Kidney epithelial cell (primary cell): Measurements from ENCODE around the gene OPN1MW3. TPM values are rescaled to one million over a fixed set of nuclear protein-coding genes. Genes with fewer than 3 reads are reported as not detected.
"Not testable (repeated sequence)": the region's sequence is repeated elsewhere in the genome, so short reads cannot be mapped to it uniquely, and the experiment has no call there.

Experiments
- DNase-seq: peaks from one replicate; pipeline ENCODE4 v3.0.0-alpha.2; 2010; ENCODE audit warnings: low read depth
- H3K27me3 ChIP-seq: 2 replicates; pipeline ENCODE4 v1.6.0; 2011; ENCODE audit warnings: low read length; ENCODE audit not compliant: control insufficient read depth, insufficient read depth
- H3K36me3 ChIP-seq: 2 replicates; pipeline ENCODE4 v1.5.1; 2011; ENCODE audit warnings: low read length; ENCODE audit not compliant: control insufficient read depth, insufficient read depth
- H3K4me3 ChIP-seq: 2 replicates; pipeline ENCODE4 v1.5.1; 2011; ENCODE audit warnings: low read depth, mild to moderate bottlenecking, control low read depth, low read length
- CTCF ChIP-seq: IDR thresholded peaks from 2 replicates; pipeline ENCODE4 v1.5.1; 2011; ENCODE audit warnings: mild to moderate bottlenecking, moderate library complexity, low read length, control low read depth, inconsistent platforms; ENCODE audit not compliant: insufficient read depth, poor library complexity, severe bottlenecking
- total RNA-seq: library from RNA; depleted of rRNA; stranded (reverse); fragments of >200 nt; gene quantifications from 2 replicates; pipeline ENCODE4 v1.2.3, GENCODE V29; 2015

The OPN1MW3 gene
- total RNA-seq, 1 donor from 2014 or later, result not detected

DNA sequence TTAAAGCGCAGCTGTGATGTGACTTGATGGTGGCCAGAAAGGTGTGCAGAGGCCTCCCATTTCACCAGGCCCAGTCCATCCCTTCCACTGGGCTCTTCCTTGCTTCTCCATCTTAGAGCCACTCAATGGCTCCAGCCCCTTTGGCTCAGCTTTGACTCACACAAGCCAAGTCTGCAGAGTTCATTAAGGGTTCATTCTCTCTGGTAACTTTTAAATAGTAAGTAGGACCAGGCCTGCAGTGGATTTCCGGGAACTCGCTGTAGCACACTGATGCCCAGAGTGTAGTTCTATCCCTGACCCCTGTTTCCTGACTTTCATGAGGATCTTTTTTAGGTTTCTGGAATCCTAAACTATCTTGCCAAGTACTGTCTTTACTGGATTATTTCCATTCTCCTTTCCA lies 11.9 kb downstream of the OPN1MW3 start:
- not testable (repeated sequence) for H3K27me3 ChIP-seq, H3K4me3 ChIP-seq, H3K36me3 ChIP-seq, DNase-seq

DNA sequence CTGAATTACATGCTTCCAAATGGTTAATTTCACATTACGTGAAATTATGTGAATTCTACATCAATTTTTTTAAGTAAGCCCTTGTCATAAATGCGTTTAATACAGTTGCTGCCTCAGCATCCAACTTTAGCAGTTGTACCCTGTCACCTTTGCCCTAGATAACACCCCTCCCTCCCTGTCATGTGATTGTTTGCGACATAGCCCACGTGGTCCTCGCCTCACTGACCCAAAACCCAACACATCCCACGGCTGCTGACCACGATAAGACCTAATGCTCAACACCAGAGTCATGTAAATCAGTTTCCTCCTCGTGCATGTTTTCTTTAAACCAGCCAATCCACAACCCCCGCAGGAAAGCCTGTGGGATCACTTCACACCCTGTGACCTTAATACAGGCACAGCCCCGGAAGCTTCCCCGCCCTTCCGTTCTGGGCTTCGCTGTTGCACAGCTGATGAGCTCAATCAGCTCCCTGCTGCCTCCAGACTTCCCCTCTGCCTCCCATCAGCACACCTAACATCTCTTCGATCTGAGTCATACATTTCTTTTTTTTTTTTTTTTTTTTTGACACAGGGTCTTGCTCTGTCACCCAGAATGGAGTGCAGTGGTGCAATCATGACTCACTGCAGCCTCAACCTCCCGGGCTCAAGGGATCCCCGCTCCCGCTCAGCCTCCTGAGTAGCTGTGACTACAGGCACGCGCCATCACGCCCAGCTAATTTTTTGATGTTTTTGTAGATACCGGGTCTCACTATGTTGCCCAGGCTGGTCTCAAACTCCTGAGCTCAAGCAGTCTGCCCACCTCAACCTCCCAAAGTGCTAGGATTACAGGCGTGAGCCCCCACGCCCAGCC lies 27.3 kb downstream of the OPN1MW3 start:
- not testable (repeated sequence) for H3K27me3 ChIP-seq, H3K4me3 ChIP-seq, H3K36me3 ChIP-seq, DNase-seq

GRCh38 chrX:154286406-154286805 lies 29.0 kb downstream of the OPN1MW3 start:
- H3K27me3 ChIP-seq, DNase-seq: not testable (repeated sequence)

GRCh38 chrX:154294791-154295574 lies 37.6 kb downstream of the OPN1MW3 start, which contains the start of gene TEX28:
TEX28 (minus strand) TSS chrX:154295124; CDS start chrX:154292117, 3,007 bp downstream.
- DNase-seq, result no peak
- no peak within 1 kb of the TSS for H3K4me3 ChIP-seq
- no peaks in the 10 kb centered on the region for H3K36me3 ChIP-seq
- no peaks in the 10 kb centered on the region for H3K27me3 ChIP-seq
- no peak for TF ChIP-seq CTCF

More at GRCh38 chrX:154286406-154286805, 29.0 kb downstream of the OPN1MW3 start:
- not testable (repeated sequence) for H3K36me3 ChIP-seq, H3K4me3 ChIP-seq

DNA sequence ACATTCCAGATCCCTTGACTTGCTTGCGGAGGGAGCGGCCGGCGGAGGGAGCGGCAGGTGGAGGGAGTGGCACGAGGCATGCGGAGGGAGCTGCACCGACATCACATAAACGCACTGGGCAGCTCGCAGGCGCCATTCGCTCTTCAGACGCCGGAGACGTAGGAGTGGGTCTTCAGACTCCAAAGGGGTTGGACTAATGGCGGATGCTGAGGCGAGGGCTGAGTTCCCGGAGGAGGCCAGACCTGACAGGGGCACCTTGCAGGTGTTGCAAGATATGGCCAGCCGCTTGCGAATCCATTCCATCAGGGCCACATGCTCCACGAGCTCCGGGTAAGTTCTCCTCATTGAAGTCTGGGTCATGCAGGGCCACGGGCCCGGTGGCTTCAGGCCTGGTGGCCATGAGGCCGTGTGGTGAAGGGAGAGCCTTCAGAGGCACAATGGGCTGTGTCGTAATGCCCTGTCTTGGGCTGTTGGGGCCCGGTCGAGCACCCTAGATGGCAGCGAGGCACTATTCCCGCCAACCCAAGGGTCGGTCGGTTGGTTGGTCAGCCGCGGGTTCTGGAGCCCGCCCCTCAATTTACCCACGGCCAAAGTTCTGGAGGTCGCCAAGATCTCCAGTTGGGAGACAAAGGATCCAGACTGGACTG lies 38.4 kb downstream of the OPN1MW3 start, which contains the start of gene TKTL1:
TKTL1 (plus strand) TSS at position 132 of the 647 bp plus-strand sequence; CDS start at position 197, 65 bp downstream.
- TF ChIP-seq CTCF, result no peak
- Histone ChIP-seq H3K36me3 (no peaks in the 10 kb centered on the region), H3K4me3 (no peak within 1 kb of the TSS), H3K27me3 (no peaks in the 10 kb centered on the region)
- DNase-seq, result no peak

DNA sequence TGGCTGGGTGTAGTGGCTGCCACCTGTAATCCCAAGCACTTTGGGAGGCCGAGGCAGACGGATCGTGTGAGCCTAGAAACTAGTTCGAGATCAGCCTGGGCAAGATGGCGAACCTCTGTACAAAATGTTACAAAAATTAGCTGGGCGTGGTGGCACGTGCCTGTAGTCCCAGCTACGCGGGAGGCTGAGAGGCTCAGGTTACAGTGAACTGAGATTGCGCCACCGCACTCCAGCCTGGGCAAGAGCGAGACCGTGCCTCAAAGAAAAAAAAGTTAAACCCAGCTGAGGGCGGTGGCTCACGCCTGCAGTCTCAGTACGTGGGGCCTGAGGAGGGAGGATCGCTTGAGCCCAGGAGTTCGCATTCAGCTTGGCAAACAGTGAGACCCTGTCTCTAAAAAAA lies 39.3 kb downstream of the OPN1MW3 start:
- no peak for TF ChIP-seq CTCF
- H3K27me3 ChIP-seq, result no peaks in the 10 kb centered on the region
- no peak for DNase-seq
- H3K36me3 ChIP-seq, result no peaks in the 10 kb centered on the region
- H3K4me3 ChIP-seq, result no peak overlapping the region

DNA sequence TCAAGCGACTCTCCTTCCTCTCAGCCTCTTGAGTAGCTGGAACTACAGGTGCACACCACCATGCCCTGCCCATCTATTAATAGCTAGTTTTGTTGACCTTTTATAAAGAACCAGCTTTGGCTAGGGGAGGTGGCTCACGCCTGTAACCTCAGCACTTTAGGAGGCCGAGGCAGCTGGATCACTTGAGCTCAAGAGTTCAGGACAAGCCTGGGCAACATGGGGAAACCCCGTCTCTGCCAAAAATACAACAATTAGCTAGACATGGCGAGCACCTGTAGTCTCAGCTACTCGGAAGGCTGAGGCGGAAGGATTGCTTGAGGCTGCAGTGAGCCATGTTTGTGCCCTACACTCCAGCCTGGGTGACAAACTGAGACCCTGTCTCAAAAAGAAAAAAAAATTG lies 40.9 kb downstream of the OPN1MW3 start:
- Histone ChIP-seq H3K27me3 (peaks cover 2% of the 10 kb centered on the region), H3K36me3 (no peaks in the 10 kb centered on the region), H3K4me3 (no peak overlapping the region)
- DNase-seq, result no peak
- no peak for TF ChIP-seq CTCF
